Subcutaneous adipose tissue (tissue), 4 donors: ENCODE results near the gene MICALL2. TPM values are rescaled to one million over a fixed set of nuclear protein-coding genes. Genes with fewer than 3 reads are reported as not detected.

Source experiments
- CTCF ChIP-seq: fragments of 450-650 bp; IDR thresholded peaks from one replicate; pipeline ENCODE4 v1.5.1; 2016; ENCODE audit warnings: low read depth, mild to moderate bottlenecking, control low read depth, antibody characterized with exemption, moderate library complexity
- total RNA-seq, 4 donors: library from RNA; depleted of rRNA; stranded (reverse); fragments of >200 nt; gene quantifications; one replicate each; pipeline ENCODE4 v1.1.0, GENCODE V29; 2016

The MICALL2 gene
- total RNA-seq, 4 donors from 2014 or later, result 1.5 to 5.3 (median 4.1) TPM

- TF ChIP-seq CTCF, result no peak
Observed at GRCh38 chr7:1475991-1476390, 16.7 kb upstream of the MICALL2 start.

- no peak for TF ChIP-seq CTCF
Observed at GRCh38 chr7:1475393-1475792, 16.1 kb upstream of the MICALL2 start.

GRCh38 chr7:1474736-1475135 is 15.5 kb upstream of the MICALL2 start:
- no peak for TF ChIP-seq CTCF

- no peak for TF ChIP-seq CTCF
Observed at GRCh38 chr7:1473864-1474512, 14.7 kb upstream of the MICALL2 start.

GRCh38 chr7:1470901-1471300 is 11.6 kb upstream of the MICALL2 start:
- TF ChIP-seq CTCF, result no peak

GRCh38 chr7:1468643-1469298 is 9.5 kb upstream of the MICALL2 start:
- no peak for TF ChIP-seq CTCF

- TF ChIP-seq CTCF, result no peak
Observed at GRCh38 chr7:1468203-1468602, 8.9 kb upstream of the MICALL2 start.
